HG03575 (cell line): ENCODE data around the gene MIPOL1.
"Not testable (repeated sequence)": the region's sequence is repeated elsewhere in the genome, so short reads cannot be mapped to it uniquely, and the experiment has no call there.

ENCODE experiments used
- ATAC-seq: cut with Tn5 transposase; IDR thresholded peaks from one replicate; pipeline ENCODE4 v1.9.1; 2021; ENCODE audit not compliant: unreplicated experiment, insufficient number of reproducible peaks, low FRiP score; ENCODE audit errors: extremely low read depth

MIPOL1 gene

DNA sequence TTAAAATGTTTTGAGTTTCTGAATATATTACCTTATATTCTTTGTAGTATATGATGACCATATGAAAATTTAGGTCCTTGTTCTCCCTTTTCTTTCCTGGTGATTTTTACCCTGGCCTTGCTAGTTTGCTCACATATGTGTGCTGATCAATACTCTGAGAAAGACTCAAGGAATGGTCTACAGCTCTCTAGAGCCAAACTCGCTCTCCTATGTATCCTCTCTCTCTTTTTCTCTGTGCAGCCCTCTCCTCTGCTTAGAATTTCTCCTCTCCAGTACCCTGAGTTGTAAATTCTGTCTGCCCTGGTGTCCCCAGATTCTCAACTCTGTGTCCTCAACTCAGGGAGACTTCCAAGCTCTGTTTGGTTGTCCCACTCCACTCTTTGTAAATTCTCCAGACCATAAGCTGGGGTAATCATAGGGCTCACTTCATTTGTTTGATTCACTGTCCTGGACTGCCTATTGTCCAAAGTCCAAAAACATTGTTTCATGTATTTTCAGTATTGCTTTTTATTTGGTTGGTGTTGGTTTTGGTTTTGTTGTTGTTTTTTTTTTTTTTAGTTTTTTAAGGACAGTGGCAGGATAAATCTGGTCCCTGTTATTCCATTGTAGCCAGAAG, 356.3 kb downstream of the MIPOL1 start:
- ATAC-seq, result no peak

DNA sequence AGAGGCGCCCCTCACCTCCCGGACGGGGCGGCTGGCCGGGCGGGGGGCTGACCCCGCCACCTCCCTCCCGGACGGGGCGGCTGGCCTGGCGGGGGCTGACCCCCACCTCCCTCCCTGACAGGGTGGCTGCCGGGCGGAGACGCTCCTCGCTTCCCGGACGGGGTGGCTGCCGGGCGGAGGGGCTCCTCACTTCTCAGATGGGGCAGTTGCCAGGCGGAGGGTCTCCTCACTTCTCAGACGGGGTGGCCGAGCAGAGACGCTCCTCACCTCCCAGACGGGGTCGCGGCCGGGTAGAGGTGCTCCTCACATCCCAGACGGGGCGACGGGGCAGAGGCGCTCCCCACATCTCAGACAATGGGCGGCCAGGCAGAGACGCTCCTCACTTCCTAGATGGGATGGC, 357.9 kb downstream of the MIPOL1 start:
- not testable (repeated sequence) for ATAC-seq

DNA sequence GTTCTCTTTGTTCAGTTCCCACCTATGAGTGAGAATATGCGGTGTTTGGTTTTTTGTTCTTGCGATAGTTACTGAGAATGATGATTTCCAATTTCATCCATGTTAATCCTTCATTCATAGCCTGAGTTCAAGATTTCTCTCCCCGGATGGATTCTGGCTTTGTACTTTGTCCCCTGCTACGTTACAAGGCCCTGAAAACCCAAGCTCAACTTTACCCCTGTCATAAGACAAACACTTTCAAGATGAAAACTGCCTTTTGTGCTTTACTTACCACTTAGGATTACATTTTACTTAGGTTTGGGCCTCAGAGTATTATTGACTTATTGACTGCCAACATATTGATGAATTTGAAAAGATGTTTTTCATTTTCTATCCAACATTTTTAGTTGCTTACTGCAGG, 361.0 kb downstream of the MIPOL1 start:
- no peak for ATAC-seq

DNA sequence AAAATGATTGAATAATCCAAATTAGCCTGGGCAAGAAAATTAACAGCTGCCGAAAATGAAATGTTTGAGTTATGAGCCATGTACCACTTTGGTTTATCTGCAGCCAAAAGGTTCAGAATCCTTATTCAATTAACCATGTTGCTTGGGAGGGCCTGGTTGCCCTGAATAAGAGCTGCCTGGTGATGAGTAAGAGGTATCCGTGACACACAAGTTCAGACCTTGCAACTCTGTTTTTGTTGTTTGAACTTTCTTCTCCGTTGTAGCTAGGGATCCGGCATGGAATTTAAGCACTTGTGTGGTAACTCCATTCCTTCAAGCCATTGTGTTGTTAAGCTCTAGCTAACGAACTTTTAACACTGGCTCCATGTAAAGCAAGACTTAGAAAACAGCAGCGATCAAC, 361.6 kb downstream of the MIPOL1 start:
- no peak for ATAC-seq

DNA sequence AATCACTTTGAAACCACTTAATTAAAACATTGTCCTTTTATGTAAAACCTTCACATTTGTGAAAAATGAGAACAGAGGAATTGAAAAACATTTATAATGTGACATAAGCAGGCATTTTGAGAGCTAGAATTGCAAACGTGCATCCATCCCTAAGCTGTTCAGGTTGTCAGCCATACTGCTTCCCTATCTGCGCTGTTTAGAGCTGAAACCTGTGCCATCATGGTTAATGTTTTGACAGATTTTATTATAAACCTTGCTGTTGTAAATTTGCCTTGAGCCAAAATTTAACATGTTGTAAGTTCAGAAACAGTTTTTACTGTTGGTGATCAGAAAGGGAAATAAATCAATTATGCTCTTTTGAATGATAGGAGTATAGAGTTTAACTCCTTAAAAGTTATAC, 365.5 kb downstream of the MIPOL1 start:
- ATAC-seq, result no peak

DNA sequence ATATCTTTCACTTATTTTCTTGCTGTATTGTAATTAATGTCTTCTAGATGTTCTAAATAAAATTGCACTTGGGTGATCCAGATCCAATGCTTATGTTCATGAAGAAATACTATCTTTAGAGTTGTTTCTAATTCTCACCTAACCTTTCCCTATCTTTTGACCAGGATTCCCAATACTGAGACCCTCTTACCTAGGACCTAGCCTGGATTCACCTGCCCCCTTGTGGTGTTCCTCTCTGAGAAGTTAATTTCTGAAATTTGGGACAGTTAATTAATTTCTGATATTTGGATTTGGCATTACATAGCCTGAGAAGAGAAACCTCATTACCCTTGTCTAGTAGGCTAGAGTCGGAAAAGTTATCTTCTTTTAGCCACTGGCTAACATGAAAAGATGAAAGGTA, 367.8 kb downstream of the MIPOL1 start:
- ATAC-seq, result no peak

DNA sequence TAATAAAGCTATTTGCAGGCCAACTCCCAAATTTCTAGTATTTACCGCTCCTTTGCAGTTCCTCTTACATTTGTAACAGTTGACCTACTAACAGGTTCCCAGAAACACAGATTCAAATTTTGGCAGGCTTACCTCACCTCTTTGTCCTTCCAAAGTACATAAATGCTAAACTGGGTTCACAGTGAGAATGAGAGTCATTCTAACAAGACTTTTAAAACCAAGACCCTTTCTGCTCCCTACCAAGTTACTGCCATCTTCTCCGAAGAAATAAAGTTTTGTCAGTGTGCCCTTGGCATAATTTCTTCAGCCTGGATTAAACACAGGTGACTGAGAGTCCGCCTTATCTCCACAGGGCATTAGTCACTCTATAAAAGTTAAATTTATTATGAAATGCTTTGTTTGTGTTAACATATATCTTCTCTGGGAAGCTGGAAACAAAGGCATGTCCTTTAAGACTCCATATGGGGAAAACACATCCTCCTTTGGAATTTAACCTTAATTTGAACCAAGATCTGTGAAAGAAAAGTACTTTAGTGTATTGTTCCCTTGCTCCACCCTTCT, 369.2 kb downstream of the MIPOL1 start:
- ATAC-seq, result no peak

DNA sequence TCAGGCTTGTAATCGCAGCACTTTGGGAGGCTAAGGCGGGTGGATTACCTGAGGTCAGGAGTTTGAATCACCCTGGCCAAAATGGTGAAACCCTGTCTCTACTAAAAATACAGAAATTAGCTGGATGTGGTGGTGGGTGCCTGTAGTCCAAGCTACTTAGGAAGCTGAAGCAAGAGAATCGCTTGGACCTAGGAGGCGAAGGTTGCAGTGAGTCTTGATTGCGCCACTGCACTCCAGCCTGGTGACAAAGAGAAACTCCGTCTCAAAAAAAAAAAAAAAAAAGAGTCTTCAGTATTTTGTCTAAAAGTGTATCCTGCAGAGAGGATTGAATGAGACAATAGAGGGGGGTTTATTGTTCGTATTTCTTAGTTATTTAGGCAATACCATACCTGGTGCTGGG, 372.0 kb downstream of the MIPOL1 start:
- ATAC-seq, result no peak

DNA sequence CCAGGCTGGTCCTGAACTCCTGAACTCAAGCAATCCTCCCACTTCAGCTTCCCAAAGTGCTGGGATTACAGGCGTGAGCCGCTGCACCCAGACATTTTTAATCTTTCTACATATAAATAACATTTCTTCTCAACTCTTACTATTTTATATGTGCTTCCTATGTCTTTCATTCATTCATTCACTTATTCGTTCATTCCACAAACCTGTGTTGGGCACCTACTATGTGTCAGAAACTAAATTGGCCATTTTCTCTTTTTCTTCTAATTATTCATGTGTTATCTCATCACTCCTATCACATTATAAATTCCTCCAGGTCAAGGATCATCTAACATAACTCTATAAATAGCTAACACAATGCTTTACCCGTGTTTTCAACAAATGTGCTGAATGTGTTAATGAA, 373.7 kb downstream of the MIPOL1 start:
- no peak for ATAC-seq

DNA sequence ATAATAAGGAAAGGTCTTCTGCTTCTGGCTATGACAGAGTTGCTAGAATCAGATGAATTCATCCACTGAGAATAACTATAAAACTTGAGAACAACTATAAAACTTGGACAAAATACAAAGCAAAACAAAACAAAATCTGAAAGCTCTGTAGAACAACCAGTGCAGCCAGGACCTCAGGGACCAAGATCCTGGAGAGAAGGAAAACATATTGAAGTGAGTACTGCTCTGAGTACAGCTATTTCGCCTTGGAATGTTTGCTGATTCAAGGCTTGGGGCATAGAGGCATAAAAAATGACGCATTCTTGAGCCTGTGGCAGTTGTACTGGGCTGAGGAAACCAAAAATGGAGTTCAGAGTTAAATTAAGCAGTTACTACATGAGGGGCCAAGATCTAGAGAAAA, 375.6 kb downstream of the MIPOL1 start:
- no peak for ATAC-seq

DNA sequence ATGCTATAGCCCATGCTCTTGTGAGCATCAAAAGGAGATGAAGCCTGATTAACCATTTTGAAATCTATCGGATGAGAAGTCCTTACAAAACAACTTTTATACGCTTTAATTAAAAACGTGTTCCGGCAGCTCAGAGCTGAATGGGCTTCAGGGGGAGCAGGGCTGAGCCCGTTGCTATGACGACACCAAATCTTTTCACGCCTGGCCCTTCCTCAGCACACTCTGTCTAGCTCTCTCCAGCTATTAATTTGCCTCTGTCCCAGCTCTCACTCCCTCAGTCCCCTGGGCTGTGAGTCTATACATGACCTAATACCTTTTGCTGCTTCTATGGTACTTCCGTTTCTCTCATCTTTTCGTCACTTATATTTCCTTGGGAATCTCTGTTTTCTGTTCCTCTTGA, 381.5 kb downstream of the MIPOL1 start:
- no peak for ATAC-seq

DNA sequence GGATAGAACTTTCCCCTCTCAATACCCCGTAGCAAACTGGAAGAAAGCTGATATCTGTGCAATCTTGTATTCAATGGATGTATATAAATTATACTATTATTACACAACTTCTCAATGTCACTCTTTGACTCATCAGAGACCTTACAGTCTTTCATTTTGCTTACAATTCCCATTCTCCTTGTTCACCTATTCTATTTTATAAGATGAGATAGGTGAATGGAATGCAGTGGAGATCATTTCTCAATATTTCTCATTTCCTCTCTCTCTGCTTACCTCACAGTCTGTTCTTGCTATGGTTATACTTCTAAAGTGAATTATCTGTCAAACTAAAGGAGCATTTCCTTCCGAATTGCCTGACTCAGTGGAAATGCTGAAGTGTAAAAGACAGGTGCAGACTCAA, 382.4 kb downstream of the MIPOL1 start:
- no peak for ATAC-seq

DNA sequence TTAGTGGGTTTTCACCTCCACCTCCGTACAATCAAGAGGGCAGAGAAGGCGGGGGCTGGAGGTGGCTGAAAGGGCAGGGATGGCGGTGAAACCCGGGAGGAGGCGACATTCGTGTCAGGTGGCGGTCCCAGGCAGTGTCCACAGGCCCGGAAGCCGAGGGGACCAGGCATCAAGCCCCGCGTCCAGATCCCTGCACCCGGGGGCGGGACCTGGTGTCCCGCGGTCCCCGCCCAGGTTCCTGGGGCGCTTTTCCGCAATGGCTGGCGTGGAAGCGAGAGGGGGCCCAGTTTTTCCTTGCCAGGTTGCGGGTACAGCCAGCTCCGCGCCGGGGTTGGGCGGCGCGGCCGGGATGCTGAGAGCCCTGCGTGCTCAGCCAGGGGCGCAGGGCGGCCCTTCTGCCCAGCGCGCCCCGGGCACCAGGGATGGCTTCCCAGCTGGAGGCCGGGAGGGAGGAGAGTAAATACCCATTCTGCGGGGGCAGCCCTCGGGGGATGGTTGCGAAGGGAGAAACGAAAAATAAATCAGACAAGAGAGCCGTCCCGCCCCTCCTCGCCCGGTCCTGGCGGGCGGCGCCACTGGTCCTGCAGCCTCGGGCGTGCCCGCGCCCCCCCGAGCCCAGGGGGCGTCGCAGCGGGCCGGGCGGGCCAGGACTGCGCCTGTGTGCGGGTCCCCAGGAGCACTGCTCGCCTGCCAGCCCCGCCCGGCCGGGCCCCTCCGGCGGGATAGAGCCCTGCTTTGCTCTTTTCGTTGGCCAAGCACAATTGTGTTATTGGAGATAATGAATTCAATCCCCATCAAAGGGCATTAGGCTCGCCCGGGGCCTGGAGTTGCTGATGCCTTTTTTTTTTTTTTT, 385.8 kb downstream of the MIPOL1 start:
- ATAC-seq, result no peak

DNA sequence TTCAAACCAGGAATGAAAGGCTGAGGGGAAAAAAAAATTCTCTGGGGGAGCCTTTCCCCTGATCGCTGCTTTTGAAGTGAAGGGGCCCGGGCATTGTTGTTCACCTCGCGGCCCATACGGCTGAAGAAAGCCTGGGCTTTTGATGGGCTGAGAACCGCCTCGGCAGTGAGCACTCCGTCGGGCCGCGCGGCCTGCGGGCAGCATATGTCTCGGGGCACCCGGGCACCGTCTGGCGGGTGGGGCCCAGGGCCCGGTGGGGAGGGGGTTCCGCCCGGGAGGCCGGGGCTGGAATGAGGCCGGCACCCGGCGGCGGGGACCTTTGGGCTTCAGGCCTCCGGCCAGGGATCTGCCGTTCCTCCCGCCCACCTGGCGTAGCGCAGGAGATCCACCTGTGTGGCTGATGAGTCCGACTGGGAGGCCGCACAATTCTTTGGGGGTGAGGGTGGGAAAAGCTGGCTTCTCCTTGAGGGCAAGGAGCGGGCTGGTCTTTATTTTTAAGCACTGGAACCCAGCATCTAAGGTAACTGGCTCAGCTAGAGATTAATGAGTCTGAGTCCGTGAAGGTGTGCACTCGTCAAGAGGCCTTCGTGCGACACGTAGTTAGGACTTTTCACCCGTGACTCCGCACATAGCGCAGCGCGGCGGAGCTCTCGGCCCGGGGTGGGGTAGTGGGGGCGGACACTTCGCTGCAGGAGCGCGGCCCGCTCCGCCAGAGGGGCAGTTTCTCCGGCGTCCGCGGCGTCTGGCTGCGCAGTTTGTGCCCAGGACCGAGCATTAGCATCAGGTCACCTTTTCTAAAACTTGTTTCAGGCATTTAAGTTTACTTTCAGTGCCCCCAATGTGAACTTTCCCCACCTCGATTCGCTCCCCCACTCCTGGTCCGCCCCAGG, 386.7 kb downstream of the MIPOL1 start:
- ATAC-seq, result no peak

DNA sequence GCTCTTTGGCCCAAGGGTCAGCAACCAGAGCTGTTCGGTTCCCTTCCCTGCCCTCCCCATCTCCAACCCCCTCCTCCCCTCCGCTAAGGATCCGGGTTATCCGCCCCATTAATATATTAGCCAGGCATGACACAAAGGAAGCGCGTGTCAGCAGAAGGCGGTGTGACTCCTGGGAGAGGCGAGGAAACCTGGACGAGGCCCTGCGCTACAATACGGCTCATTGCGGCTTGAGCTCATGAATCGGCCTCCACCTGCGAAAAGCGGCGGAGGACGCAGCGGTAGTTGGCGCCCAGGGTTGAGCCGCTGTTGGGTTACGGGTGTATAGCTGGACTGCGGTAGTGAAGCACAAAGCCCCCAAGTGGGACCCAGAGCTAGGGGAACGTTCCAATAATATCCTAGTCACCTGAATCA, 387.4 kb downstream of the MIPOL1 start:
- ATAC-seq, result no peak

DNA sequence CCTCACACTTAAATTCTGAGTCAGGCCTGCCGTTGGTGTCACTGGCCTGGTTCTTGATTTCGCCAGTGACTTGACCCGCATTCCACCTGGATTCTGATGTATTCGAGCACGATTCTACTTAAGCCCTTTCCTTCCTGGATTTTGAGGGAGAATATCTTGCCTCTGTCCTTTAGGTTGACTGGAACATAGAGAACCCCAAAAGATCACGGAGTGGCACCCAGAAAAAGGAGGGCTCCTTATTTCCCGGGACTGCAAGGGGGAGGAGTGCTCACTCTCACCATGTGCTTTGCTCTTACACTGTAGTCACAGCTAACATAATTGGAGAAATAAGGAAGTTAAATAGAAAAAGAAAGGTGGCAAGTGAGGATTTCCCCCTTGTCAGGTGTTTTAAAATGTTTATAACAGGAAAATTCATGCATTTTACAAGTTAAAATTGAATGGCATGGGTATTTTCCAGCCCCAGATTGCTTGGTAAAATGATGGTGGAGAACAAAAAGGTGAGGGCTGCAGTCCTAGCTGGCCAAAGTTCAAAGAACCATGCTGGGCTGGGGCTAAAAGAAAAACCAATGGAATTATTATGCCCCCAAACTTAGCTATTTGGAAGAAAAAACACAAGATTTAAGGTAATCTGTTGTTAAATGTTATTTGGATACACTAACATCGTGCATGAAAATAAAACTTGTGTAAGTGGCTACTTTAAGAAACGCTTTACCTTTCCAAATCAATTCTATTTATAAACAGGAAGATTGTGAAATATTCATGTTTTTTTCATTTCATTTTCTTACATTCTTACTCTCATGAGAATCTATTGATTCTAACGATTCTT, 388.4 kb downstream of the MIPOL1 start:
- no peak for ATAC-seq

DNA sequence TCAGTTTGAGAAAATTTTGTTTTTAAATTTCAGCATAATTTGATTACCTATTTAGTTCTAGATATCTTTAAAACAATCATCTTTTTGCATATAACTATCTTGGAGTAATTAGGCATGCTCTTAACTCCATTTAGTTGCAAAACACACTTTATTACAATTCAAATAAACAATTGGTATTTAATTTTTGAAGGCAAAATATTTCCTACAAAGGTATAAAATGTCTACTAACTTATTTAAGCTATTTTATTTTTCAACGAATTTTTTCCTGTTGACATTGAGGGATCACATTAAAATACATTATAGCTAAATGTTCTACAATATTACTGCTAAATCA, 389.0 kb downstream of the MIPOL1 start:
- no peak for ATAC-seq

DNA sequence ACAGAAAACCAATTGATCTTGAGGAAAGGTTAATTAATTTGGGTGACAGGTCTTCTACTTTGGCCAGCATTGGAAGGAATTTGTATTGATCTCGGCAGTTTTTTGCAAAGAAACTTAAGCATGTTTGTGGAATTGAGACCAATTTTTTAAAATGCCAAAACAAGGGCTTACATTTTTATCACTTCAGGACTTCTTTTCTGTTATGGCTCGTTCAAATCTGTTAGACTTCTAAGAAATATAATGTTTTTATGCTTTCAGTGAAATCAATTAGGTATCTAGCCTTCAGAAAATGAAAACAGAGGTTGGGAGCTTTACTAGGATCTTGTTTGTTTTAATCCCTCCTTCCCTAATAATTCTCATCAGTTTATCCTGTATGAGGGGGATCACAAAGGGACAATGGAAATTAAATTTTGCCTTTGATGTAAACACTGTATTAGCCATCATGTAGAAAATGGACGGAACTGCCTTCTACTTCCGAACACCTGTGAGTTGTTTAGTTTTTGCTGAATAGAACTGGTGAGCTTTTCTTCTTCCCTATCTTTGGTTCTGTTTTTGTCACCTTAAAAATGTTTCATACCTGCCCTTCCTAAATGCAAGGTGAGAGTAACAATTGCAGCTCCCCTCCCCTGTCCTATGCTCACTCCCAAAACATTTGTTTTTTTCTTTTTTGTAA, 389.5 kb downstream of the MIPOL1 start:
- ATAC-seq, result no peak
